Measurements from ENCODE around the gene TNK1. TPM values are rescaled to one million over a fixed set of nuclear protein-coding genes. Genes with fewer than 3 reads are reported as not detected.

The TNK1 gene
- total and polyA plus RNA-seq, 9 of the 15 experiments (the other 6 are each of a cell fraction or from before 2014, with no cell fraction given): 0.28 to 5.2 (median 2.1) TPM

DNA sequence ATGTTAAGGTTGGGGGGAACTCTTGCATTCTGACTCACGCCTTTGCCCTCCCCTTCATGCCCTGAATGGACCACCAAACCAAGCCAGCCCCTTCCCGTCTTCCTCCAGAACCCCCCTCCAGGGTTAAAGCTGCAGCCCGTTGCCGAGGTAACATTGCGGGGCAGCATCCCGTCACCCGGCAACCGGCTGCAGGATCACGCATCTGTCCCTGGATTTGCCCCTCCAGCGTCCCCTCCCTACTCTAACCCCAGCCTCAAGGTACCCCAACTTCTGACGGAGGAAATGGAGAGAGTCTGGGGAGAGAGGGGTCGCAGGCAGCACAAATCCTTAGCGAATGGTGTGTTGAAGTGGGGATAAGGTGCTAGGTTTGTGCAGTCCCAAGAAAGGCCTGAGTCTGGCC lies 26.2 kb downstream of the TNK1 start:
- Histone ChIP-seq H3K4me2 (ENCODE audit: insufficient read depth, low read length) (no peak overlapping the region), H3K36me3 (ENCODE audit: control insufficient read depth, insufficient read depth, low read length) (0 out of 3 replicates have a peak, but pooled peaks cover 3% of the 10 kb centered on the region), H3K9ac (ENCODE audit: insufficient read depth in 1 of 2, low read depth in 2 of 2, low read length in 2 of 2) (no peak overlapping the region), H3K27ac (ENCODE audit: extremely low read depth, low read depth, low read length) (no peak overlapping the region), H3K4me3 (no peak overlapping the region), H4K20me1 (replicated peaks; ENCODE audit: control insufficient read depth, insufficient read depth, low read length) (no peaks in the 10 kb centered on the region), H2AFZ (ENCODE audit: low read depth, low read length) (no peak overlapping the region), H3K9me1 (ENCODE audit: control insufficient read depth, insufficient read depth, low read length) (no peaks in the 10 kb centered on the region), H3K9me3 (replicated peaks; ENCODE audit: control insufficient read depth, insufficient read depth, low read depth, low read length) (no peaks in the 10 kb centered on the region), H3K4me1 (replicated peaks in 1 of 2; ENCODE audit: control insufficient read depth in 2 of 2, insufficient read depth in 2 of 2, low read length in 2 of 2) (peaks cover 11 to 30% of the 10 kb centered on the region in 2 experiments; a peak in 3 of 5 replicates), H3K79me2 (ENCODE audit: control insufficient read depth, insufficient read depth, low read length) (peaks cover 8% of the 10 kb centered on the region; the same call in 2 of the 3 replicates), H3K27me3 (ENCODE audit: control insufficient read depth in 2 of 2, insufficient read depth in 2 of 2, low read length in 2 of 2) (no peaks in the 10 kb centered on the region)
- no TSS peak for BruUV-seq (replicated peaks)
- in situ Hi-C loops (cut with MboI) (no loop called here), intact Hi-C loops (cut with micrococcal nuclease) (no loop called here)
- ChIA-PET POLR2A (interaction anchor here (0.5 to 1.3 kb wide), 5 partner anchors 79 to 1665 kb away, joined by 3 to 4 read pairs (median 3); partner anchors contain the start of gene SENP3), CTCF (ENCODE audit: low intra/inter-chr PET ratio) (no interaction called here)
- DNase-seq (ENCODE audit: extremely low read depth in 1 of 4, low spot score in 3 of 4) (no peak), FAIRE-seq (no peak), ATAC-seq (no peak)
- peak; percentile 86 for TF ChIP-seq RFX1 (IDR thresholded peaks at IDR 0.05)
- no peak for TF ChIP-seq CHD2 (IDR thresholded peaks at IDR 0.05; ENCODE audit: low read depth, low read length)
- no peak for TF ChIP-seq ATF7 (IDR thresholded peaks at IDR 0.05)
- peak; percentile 86 for TF ChIP-seq MYNN (IDR thresholded peaks at IDR 0.05)
- TF ChIP-seq MYNN (CRISPR knock-in tag; IDR thresholded peaks at IDR 0.05): no peak
- no peak for TF ChIP-seq SRSF9 (IDR thresholded peaks at IDR 0.05; ENCODE audit: borderline replicate concordance, low read depth, low read length)
- TF ChIP-seq, protein P1, sequence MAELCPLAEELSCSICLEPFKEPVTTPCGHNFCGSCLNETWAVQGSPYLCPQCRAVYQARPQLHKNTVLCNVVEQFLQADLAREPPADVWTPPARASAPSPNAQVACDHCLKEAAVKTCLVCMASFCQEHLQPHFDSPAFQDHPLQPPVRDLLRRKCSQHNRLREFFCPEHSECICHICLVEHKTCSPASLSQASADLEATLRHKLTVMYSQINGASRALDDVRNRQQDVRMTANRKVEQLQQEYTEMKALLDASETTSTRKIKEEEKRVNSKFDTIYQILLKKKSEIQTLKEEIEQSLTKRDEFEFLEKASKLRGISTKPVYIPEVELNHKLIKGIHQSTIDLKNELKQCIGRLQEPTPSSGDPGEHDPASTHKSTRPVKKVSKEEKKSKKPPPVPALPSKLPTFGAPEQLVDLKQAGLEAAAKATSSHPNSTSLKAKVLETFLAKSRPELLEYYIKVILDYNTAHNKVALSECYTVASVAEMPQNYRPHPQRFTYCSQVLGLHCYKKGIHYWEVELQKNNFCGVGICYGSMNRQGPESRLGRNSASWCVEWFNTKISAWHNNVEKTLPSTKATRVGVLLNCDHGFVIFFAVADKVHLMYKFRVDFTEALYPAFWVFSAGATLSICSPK (IDR thresholded peaks at IDR 0.05; ENCODE audit: borderline replicate concordance): no peak
- TF ChIP-seq ZNF586 (CRISPR knock-in tag; conservative IDR thresholded peaks at IDR 0.05): no peak
- WGBS (ENCODE audit: insufficient coverage, low coverage, missing lambda C conversion rate): 64% methylated on average over 13 of the region's 13 CpGs
